IMR-90 (cell line): Measurements from ENCODE around the gene IQGAP2. TPM values are rescaled to one million over a fixed set of nuclear protein-coding genes. Genes with fewer than 3 reads are reported as not detected.

ENCODE experiments used
- ATAC-seq: fragments of 200-7000 bp; cut with Tn5 transposase; 2 replicates; pipeline ENCODE4 v1.9.1; 2020; ENCODE audit warnings: low read depth, mild to moderate bottlenecking, moderate library complexity
- BruUV-seq: library from RNA; stranded (reverse); fragments of 400-500 nt; replicated peaks from 2 replicates; lab custom pipeline; 2021; lab: Mats Ljungman, UMichigan
- CTCF ChIA-PET: fragments of 300-600 bp; formaldehyde crosslinking; extraction: SDS; loops from one replicate; lab custom pipeline; 2021; ENCODE audit warnings: antibody characterized with exemption; lab: Yijun Ruan, JAX
- POLR2A ChIA-PET: fragments of 300-600 bp; sonication (Branson Sonifier 250); formaldehyde crosslinking; loops from one replicate; lab custom pipeline; 2022; ENCODE audit warnings: antibody characterized with exemption; ENCODE audit not compliant: unreplicated experiment; lab: Charles Lee
- DNase-seq: peaks from one replicate; pipeline ENCODE4 v3.0.0; 2013
- H2AFZ ChIP-seq: replicated peaks from 2 replicates; pipeline ENCODE3; 2013; ENCODE audit warnings: low read length, mild to moderate bottlenecking; ENCODE audit not compliant: poor library complexity
- H2AK5ac ChIP-seq: 2 replicates; pipeline ENCODE4 v1.6.1; 2013; ENCODE audit warnings: low read depth, low read length, inconsistent platforms
- H2AK9ac ChIP-seq: replicated peaks from 2 replicates; pipeline ENCODE3; 2013; ENCODE audit warnings: mild to moderate bottlenecking, low read depth, low read length, moderate library complexity; ENCODE audit not compliant: poor library complexity
- H2BK120ac ChIP-seq: 2 replicates; pipeline ENCODE4 v1.6.1; 2013; ENCODE audit warnings: low read depth, low read length, inconsistent platforms
- H2BK15ac ChIP-seq: 3 replicates; pipeline ENCODE4 v1.6.1; 2013; ENCODE audit warnings: low read depth, low read length, inconsistent platforms
- H2BK20ac ChIP-seq: 2 replicates; pipeline ENCODE4 v1.6.1; 2013; ENCODE audit warnings: low read depth, mild to moderate bottlenecking, inconsistent platforms, low read length, moderate library complexity
- H2BK5ac ChIP-seq: 2 replicates; pipeline ENCODE4 v1.6.1; 2013; ENCODE audit warnings: mild to moderate bottlenecking, low read depth, low read length, inconsistent platforms; ENCODE audit not compliant: poor library complexity, severe bottlenecking
- H3K14ac ChIP-seq: replicated peaks from 2 replicates; pipeline ENCODE4 v1.6.1; 2013; ENCODE audit warnings: low read depth, low read length, inconsistent platforms
- H3K18ac ChIP-seq: 2 replicates; pipeline ENCODE4 v1.6.1; 2013; ENCODE audit warnings: low read depth, low read length, control low read depth
- H3K23ac ChIP-seq: 2 replicates; pipeline ENCODE4 v1.6.1; 2013; ENCODE audit warnings: low read depth, low read length, inconsistent platforms
- H3K27ac ChIP-seq: 2 replicates; pipeline ENCODE4 v1.5.1; 2013; ENCODE audit warnings: mild to moderate bottlenecking, control low read depth, low read length; ENCODE audit not compliant: insufficient read depth
- H3K27me3 ChIP-seq: 2 replicates; pipeline ENCODE4 v1.6.1; 2013; ENCODE audit warnings: low read length; ENCODE audit not compliant: control insufficient read depth, insufficient read depth
- H3K36me3 ChIP-seq: 2 replicates; pipeline ENCODE4 v1.6.1; 2013; ENCODE audit warnings: low read length, mixed read lengths; ENCODE audit not compliant: control insufficient read depth, insufficient read depth
- H3K4ac ChIP-seq: 2 replicates; pipeline ENCODE4 v1.6.1; 2013; ENCODE audit warnings: low read depth, low read length, inconsistent platforms
- H3K4me1 ChIP-seq: 2 replicates; pipeline ENCODE4 v1.6.1; 2013; ENCODE audit warnings: low read length, mixed read lengths; ENCODE audit not compliant: control insufficient read depth, insufficient read depth
- H3K4me2 ChIP-seq: 2 replicates; pipeline ENCODE4 v1.6.1; 2013; ENCODE audit warnings: low read depth, mild to moderate bottlenecking, control low read depth, low read length, moderate library complexity
- H3K4me3 ChIP-seq: 2 replicates; pipeline ENCODE4 v1.5.1; 2013; ENCODE audit warnings: low read depth, mild to moderate bottlenecking, control low read depth, low read length, moderate library complexity; ENCODE audit not compliant: insufficient read depth
- H3K56ac ChIP-seq: 2 replicates; pipeline ENCODE4 v1.6.1; 2013; ENCODE audit warnings: low read length, inconsistent platforms; ENCODE audit not compliant: insufficient read depth; ENCODE audit errors: extremely low read depth
- H3K79me1 ChIP-seq, 2 experiments: 2 replicates each; pipeline ENCODE4 v1.6.1; 2013; ENCODE audit warnings: low read length in 2 of 2, inconsistent platforms in 1 of 2, low read depth in 1 of 2
- H3K9ac ChIP-seq: 2 replicates; pipeline ENCODE4 v1.6.1; 2013; ENCODE audit warnings: low read depth, low read length, control low read depth
- H3K9me1 ChIP-seq: 2 replicates; pipeline ENCODE4 v1.6.1; 2013; ENCODE audit warnings: low read length, inconsistent platforms; ENCODE audit not compliant: insufficient read depth
- H3K9me3 ChIP-seq: 2 replicates; pipeline ENCODE4 v1.6.1; 2013; ENCODE audit warnings: low read length; ENCODE audit not compliant: control insufficient read depth, insufficient read depth
- H4K20me1 ChIP-seq: 2 replicates; pipeline ENCODE4 v1.6.1; 2013; ENCODE audit warnings: low read length, inconsistent platforms; ENCODE audit not compliant: insufficient read depth
- H4K5ac ChIP-seq: 2 replicates; pipeline ENCODE4 v1.6.1; 2013; ENCODE audit warnings: mild to moderate bottlenecking, low read depth, low read length, control low read depth
- H4K8ac ChIP-seq, 2 experiments: 2 replicates each; pipeline ENCODE4 v1.6.1; 2013; ENCODE audit warnings: low read depth in 2 of 2, low read length in 2 of 2, control low read depth in 1 of 2, inconsistent platforms in 1 of 2
- H4K91ac ChIP-seq: 2 replicates; pipeline ENCODE4 v1.6.1; 2013; ENCODE audit warnings: low read depth, low read length, inconsistent platforms; ENCODE audit not compliant: insufficient read depth
- MXI1 ChIP-seq: IDR thresholded peaks from 2 replicates; pipeline ENCODE4 v1.6.1; 2012; ENCODE audit warnings: low read depth, mild to moderate bottlenecking, low read length, moderate library complexity, borderline replicate concordance
- RAD21 ChIP-seq: IDR thresholded peaks from 2 replicates; pipeline ENCODE4 v1.6.1; 2012; ENCODE audit warnings: low read length, improper control_type of control experiment
- RCOR1 ChIP-seq: IDR thresholded peaks from 2 replicates; pipeline ENCODE4 v1.6.1; 2012; ENCODE audit warnings: mild to moderate bottlenecking, low read length, improper control_type of control experiment; ENCODE audit not compliant: insufficient replicate concordance
- WGBS, 2 experiments: methylation state at CpG; one replicate each; pipeline versions ENCODE4 v1.1.5 to v1.1.7; 2013; ENCODE audit warnings: missing lambda C conversion rate in 2 of 2; ENCODE audit not compliant: insufficient read length in 1 of 2; ENCODE audit errors: extremely low coverage in 2 of 2; 5-methylcytosine and 5-hydroxymethylcytosine counted together
- dilution Hi-C: fragments of 300-500 bp; cut with HindIII; formaldehyde crosslinking; loops from one replicate; pipeline ENCODE4 v1.14.3; 2018; ENCODE audit warnings: low sequenced_read_pairs; ENCODE audit not compliant: unreplicated experiment
- in situ Hi-C: fragments of 300-500 bp; cut with MboI; formaldehyde crosslinking; loops from 3 replicates; pipeline ENCODE4 v1.14.3; 2019; ENCODE audit warnings: low sequenced_read_pairs, inconsistent platforms, mixed read lengths
- intact Hi-C: fragments of 100-400 bp; cut with micrococcal nuclease; formaldehyde crosslinking; loops from 2 replicates; pipeline ENCODE4 v1.10.0; 2022
- polyA plus RNA-seq, 3 experiments: library from polyadenylated mRNA; depleted of rRNA; stranded (reverse); fragments of >200 nt; gene quantifications; 2 replicates each; pipeline ENCODE4 v1.2.3, GENCODE V29; 2012; ENCODE audit warnings: low replicate concordance in 1 of 3
- total RNA-seq: library from RNA; depleted of rRNA; stranded (reverse); fragments of >200 nt; gene quantifications from 2 replicates; pipeline ENCODE4 v1.2.3, GENCODE V29; 2012
- TF ChIP-seq, protein P1 (sequence below): fragments of 150-350 bp; IDR thresholded peaks from 2 replicates; pipeline ENCODE4 v1.6.1; 2016; ENCODE audit warnings: low read depth, mild to moderate bottlenecking, low read length, moderate library complexity, borderline replicate concordance

Gene IQGAP2
- total and polyA plus RNA-seq, 2 of the 4 experiments (the other 2 are of a cell fraction) = 0.21 to 0.36 TPM

DNA sequence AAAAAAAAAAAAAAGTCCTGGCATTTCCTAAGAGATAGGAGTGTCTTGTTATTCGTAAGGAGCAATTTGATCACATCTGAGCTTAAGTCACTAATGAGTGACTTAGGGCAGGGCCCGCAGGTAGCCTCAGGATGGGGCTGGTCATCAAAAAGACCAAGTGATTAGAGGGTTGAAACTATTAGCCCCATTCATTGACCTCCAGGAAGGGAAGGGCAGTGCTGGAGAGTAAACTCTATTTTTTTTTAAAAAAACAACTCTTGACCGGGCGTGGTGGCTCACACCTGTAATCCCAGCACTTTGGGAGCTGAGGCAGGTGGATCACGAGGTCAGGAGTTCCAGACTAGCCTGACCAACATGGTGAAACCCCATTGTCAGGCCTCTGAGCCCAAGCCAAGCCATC, 46.2 kb upstream of the IQGAP2 start:
- H3K9me1 ChIP-seq = no peaks in the 10 kb centered on the region
- TF ChIP-seq RAD21 (no peak), MXI1 (no peak), RCOR1 (no peak)
- TF ChIP-seq, protein P1, sequence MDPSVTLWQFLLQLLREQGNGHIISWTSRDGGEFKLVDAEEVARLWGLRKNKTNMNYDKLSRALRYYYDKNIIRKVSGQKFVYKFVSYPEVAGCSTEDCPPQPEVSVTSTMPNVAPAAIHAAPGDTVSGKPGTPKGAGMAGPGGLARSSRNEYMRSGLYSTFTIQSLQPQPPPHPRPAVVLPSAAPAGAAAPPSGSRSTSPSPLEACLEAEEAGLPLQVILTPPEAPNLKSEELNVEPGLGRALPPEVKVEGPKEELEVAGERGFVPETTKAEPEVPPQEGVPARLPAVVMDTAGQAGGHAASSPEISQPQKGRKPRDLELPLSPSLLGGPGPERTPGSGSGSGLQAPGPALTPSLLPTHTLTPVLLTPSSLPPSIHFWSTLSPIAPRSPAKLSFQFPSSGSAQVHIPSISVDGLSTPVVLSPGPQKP = no peak
- H2BK20ac ChIP-seq = no peak overlapping the region
- no peak overlapping the region for H2AFZ ChIP-seq
- H3K9me3 ChIP-seq = no peaks in the 10 kb centered on the region
- no peak overlapping the region for H4K8ac ChIP-seq
- dilution Hi-C loops (no loop called here), intact Hi-C loops (no loop called here), in situ Hi-C loops (no loop called here)
- no peak overlapping the region for H3K4me3 ChIP-seq
- H2AK9ac ChIP-seq = no peak overlapping the region
- no peaks in the 10 kb centered on the region for H3K36me3 ChIP-seq
- no peak overlapping the region for H2BK120ac ChIP-seq
- H3K14ac ChIP-seq = no peak overlapping the region
- H3K4me2 ChIP-seq = no peak overlapping the region
- no peak overlapping the region for H3K56ac ChIP-seq
- H3K27ac ChIP-seq = no peak overlapping the region
- no peak overlapping the region for H4K5ac ChIP-seq
- ATAC-seq (no peak), DNase-seq (no peak)
- H4K20me1 ChIP-seq = no peaks in the 10 kb centered on the region
- H3K18ac ChIP-seq = no peak overlapping the region
- BruUV-seq = no TSS peak
- ChIA-PET CTCF (interaction anchor here (0.6 kb wide), 2 partner anchors 469 to 1473 kb away, joined by 3 to 4 read pairs; no protein-coding TSS in a partner anchor), POLR2A (no interaction called here)
- H2BK15ac ChIP-seq = no peak overlapping the region
- WGBS, 2 experiments = 67% methylated on average over 3 of the region's 5 CpGs; no CpG with 5 or more reads in 1 of the 2 experiments
- H3K4me1 ChIP-seq = no peaks in the 10 kb centered on the region
- no peak overlapping the region for H3K9ac ChIP-seq
- H2BK5ac ChIP-seq = no peak overlapping the region
- no peak overlapping the region for H2AK5ac ChIP-seq
- no peaks in the 10 kb centered on the region for H3K27me3 ChIP-seq
- H3K79me1 ChIP-seq = no peaks in the 10 kb centered on the region
- H3K23ac ChIP-seq = no peak overlapping the region
- H3K4ac ChIP-seq = no peak overlapping the region
- H4K91ac ChIP-seq = no peak overlapping the region
